ENCODE measurements around the gene TUBG2.

GRCh38 chr17:42642336-42642735 lies 16.7 kb upstream of the TUBG2 start:
- TF ChIP-seq CTCF (IDR thresholded peaks at IDR 0.05; ENCODE audit: control extremely low read depth in 1 of 3, insufficient read depth in 1 of 3, low read depth in 1 of 3, low read length in 3 of 3), result no peak
- no peak for TF ChIP-seq YY1 (IDR thresholded peaks at IDR 0.05; ENCODE audit: low read depth, low read length)
- no peak for TF ChIP-seq TAF1 (IDR thresholded peaks at IDR 0.05; ENCODE audit: low read depth, low read length)
- no peak for TF ChIP-seq CEBPB (IDR thresholded peaks at IDR 0.05; ENCODE audit: low read depth, low read length)
- no peak for TF ChIP-seq SP1 (IDR thresholded peaks at IDR 0.05; ENCODE audit: low read depth, low read length)
- TF ChIP-seq CBX5 (IDR thresholded peaks at IDR 0.05; ENCODE audit: low read depth, low read length), result no peak
- no peak for TF ChIP-seq POLR2A (IDR thresholded peaks at IDR 0.05; ENCODE audit: control extremely low read depth in 1 of 2, low read depth in 2 of 2, low read length in 2 of 2)
- no peak for TF ChIP-seq HDAC6 (IDR thresholded peaks at IDR 0.05; ENCODE audit: low read depth, low read length)
